HG02885 (cell line): Measurements from ENCODE around the gene ABCD2.
"Not testable (repeated sequence)": the region's sequence is repeated elsewhere in the genome, so short reads cannot be mapped to it uniquely, and the experiment has no call there.

Experiments
- ATAC-seq: cut with Tn5 transposase; IDR thresholded peaks from one replicate; pipeline ENCODE4 v1.9.1; 2021; ENCODE audit warnings: mild to moderate bottlenecking; ENCODE audit not compliant: unreplicated experiment, poor library complexity

Gene ABCD2

DNA sequence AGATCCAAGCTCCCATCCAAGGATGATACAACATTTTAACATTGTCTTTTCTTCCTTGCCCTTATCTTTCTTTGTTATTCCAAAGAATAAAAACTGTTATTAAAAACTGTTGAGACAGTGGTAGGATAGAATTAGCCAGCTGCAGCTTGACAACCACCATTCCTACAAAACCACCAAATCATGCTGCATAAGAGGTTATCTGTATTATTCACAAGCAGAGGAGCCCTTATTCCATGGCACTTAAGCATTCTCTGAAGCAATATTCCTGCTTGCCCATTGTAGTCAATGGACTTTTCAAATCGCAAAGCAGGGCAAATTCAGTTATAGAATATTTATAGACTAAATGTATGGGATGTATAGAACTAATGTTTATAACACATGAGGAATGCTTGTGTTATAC lies 3.4 kb downstream of the ABCD2 start:
- no peak for ATAC-seq

DNA sequence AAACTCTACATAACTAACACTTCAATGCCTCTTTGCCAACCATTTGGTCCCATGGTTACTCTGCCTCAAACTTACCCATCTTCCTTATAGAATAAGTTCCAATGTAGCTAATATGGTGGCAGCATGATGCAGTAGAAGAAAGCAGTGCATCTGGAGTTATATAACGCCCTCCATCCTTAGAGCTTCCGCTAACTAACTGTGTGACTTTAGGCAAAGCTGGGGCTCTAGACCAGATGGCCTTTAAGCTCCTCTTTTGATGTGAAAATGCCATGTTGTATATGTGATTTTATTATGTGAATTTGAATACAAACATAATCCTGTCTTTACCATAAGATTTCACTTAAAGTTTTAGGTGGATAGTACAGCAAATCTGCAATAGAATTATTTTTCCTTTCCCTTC lies 6.1 kb downstream of the ABCD2 start:
- ATAC-seq = no peak

DNA sequence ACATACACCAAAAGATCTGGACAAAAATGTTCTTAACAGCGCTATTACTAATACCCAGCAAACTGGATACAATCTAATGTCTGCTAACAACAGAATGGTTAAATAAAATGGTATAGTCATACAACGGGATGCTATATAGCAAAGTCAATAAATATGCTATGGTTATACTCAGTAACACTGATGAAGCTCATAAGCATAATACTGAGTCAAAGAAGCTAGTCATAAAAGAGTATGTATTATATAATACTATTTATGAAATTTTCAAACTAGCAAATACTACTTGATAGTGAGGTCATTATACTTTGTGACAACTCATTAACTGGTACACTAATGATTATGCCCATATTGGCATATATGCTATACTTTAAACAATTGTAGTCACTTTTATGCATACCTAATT lies 7.4 kb downstream of the ABCD2 start:
- ATAC-seq = no peak

DNA sequence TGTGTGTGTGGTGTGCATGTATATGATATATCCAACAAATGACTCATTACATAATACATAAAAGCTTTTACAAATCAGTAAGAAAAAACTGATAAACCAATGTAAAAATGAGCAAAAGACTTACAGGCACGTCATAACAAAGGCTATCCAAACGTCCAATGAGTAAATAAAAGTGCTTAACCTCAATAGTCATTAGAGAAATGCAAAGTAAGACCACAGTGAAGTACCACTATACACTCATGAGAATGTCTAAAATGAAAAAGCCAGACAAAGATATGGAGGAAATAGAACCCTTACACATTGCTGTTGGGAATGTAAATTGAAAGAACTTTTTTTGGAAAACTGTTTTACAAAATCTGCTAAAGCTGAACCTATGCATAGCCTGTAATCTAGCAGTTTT lies 7.8 kb downstream of the ABCD2 start:
- no peak for ATAC-seq

DNA sequence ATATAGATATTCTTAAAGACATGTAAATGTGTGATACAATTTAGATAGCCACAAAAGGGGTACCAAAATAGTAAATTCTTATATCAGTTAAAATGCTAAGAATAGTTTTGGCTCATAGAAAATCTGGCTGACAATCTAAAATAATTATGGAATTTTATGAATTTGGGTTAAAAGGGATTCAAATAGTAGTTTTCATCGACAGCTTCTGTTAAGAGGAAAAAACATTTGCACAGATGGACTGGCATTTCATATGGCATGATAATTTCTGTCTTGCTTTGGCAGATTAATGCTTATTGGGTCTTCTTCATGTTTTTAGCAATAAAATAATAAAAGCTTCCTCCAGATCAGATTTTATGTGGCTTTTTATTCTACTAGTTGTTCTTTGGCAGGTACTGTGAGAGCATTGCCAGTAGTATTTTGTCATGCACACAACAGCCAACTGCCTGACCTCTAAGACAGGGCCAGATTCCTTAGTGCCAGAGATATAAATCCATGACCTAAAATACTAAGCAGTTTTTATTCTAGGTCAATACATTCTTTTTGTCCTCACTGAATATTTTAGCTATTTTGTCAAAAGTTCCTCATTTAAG lies 9.1 kb downstream of the ABCD2 start:
- no peak for ATAC-seq

DNA sequence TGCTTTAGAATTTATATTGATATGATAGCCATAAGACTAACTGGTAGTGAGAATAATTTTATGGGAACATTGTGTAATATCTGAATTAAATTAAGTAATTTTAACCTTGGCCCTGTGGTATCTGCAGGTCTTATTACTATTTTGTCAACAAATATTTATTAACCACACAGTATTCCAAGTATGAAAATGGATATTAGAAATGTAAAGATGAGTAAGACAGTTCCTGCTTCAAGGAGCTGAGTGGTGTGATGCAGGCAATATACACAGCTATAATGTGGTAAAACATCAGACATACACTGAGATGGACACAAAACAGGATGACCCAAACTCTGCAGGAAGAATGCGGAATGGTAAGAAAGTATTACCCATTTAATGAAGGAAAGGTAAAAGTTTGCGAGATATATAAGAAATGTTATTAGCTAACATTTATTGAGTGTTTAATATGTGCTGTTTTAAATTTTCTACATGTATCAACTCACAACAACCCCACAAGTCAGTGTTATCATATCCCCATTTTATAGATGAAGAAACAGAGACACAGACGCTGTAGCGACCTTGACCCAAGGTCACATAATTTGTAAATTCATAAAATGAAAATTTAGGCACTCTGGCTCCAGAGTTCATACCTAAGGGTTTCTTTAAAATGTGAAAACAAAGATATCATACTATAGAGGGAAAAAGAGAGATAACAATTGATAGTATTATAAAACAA lies 12.7 kb downstream of the ABCD2 start:
- no peak for ATAC-seq

DNA sequence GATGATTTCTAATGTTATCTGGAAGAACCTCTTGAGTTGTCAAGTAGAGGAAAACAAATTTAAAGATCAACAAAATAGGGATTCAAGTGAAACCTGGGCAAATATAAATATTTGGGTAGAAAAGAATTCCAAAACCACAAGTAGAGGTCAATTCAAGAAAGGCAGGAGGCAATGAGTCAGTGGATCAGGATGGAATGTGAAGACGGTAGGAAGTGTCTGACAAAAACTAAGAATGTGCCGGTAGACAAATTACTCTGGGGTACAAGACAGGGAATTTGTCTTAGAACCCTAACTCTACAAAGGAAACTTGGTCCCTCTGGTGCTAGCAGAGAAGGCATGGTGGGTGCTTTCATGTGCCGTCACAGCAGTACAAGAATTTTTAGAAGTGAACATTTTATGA lies 13.6 kb downstream of the ABCD2 start:
- no peak for ATAC-seq

DNA sequence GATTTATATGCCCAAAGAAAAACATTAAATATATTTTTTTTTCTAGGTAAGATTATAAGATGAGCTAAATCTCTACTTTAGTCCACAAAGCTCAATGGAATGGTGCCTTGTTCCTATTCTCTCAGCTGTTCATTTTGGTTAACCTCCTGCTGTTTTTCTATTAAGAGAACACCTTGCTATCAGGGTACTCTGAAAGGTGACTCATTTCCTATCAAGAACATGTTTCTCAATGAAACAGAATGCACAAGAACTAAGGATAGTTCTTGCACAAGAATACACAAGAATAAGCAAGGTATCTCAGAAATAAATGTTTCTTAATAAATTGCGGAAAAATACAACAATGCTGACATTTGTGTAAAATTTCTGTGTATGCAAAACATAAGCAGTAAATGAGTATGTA lies 14.1 kb downstream of the ABCD2 start:
- ATAC-seq = no peak

DNA sequence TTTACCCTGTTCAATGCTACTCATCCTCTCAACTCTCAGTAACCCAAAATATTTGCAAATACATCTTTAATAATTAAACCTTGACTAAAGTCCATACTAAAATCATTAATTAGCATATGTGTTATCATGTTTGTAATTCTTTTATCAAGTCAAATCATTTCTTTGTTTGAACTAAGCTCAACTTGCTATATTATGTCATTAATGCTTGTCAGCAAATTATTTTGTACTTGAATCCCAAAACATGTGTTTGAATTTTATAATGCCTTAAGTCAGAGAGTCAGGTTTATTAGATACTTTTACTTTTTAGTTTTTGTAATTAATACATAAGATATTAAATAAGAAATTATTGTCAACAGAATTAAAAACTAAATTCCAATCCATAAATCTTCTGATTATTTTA lies 16.5 kb downstream of the ABCD2 start:
- ATAC-seq = no peak

DNA sequence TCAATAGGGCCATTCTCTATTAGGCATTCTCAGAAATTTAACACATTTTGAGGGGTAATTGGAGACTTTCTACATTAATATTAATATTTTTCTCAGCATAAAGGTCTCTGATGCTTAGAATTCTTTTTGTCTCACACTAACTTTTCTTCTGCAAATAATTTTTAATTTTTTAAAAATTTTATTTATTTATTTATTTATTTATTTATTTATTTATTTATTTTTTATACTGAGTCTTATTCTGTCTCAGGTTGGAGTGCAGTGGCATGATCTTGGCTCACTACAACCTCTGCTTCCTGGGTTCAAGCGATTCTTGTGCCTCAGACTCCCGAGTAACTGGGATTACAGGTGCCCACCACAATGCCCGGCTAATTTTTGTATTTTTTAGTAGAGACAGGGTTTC lies 17.7 kb downstream of the ABCD2 start:
- ATAC-seq = not testable (repeated sequence)

DNA sequence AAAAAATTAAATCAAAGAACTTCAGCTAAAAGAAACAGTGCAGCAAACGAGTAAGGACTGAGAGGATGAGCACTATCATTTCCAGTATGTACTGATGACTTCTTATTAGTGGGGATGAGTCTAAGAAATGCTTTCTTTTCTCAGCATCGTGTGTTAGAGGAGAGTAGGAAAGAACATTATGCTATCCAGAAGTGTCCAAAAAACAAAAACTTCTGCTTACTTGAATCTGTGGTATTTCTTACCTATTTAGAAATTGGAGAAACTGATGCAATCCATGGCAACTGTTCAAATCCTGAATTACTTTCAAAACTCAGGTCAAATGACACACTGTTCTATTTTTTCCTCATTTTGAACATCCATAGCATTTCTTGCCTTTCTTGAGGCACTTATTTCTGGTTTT lies 23.7 kb downstream of the ABCD2 start:
- no peak for ATAC-seq

DNA sequence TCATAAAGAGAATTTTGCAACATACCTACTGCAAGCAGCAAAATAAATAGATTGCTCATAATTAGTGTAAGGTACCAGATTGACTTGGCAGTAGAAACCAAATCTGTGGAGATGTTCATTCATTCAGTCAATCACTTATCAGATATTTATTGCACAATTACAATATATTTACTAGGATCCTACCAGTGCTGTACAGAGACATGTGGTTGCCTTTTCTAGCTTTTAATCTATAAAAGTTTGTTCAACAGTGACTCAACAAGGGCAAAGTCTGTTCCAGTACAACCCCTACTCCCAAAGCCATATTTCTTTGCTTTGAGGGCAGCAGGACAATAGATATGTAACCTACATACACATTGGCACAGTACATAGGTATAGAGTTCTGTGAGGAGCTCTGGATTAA lies 27.3 kb downstream of the ABCD2 start:
- no peak for ATAC-seq

DNA sequence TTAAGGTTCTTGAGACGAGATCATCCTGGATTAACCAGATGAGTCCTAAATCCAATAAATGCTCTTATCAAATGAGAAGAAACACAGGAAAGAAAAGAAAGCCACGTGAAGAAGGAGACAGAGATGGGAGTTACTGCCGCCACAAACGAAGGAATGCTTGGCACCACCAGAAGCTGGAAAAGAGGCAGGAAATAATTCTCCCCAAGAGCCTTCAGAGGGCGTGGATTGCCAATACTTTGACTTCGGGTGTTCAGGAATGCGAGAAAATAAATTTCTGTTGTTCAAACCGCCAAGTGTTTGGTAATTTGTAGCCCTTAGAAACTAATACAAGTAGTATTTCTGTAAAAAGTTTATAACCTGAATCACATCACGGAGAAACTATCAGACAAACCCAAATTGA lies 31.3 kb downstream of the ABCD2 start:
- no peak for ATAC-seq

DNA sequence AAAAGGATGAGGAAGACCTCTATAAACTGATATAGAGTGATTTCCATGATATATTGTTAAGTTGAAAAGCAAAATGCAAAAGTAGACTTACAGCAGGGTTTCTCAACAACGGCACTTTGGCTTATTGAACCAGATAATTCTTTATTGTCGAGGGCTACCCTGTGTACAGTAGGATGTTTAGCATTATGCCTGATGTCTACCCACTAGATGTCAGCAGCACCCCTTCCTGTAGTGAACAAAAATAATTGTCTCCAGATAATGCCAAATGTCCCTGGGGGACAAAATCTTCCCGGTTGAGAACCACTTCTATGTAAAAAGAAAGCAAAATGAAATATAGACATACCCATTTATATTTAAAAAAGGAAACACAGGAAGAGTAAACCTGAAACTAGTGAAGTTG lies 32.4 kb downstream of the ABCD2 start:
- peak; percentile 71 for ATAC-seq

DNA sequence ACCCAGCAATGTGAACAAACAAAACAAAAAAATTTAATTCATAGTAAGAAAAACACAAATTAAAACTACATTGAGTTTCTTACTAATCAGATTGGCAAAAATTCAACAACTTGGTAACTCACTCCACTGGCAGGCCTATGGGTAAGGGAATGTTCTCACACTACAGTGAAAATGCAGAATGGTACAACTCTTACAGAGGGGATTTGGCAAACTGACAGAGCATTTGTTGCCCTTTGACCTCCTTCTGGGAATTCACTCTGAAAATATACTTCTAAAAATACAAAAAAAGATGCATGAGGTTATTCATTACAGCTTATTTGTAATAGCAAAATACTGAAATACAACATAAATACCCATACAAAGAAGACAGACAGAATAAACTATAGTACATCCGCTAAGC lies 32.8 kb downstream of the ABCD2 start:
- ATAC-seq = no peak

DNA sequence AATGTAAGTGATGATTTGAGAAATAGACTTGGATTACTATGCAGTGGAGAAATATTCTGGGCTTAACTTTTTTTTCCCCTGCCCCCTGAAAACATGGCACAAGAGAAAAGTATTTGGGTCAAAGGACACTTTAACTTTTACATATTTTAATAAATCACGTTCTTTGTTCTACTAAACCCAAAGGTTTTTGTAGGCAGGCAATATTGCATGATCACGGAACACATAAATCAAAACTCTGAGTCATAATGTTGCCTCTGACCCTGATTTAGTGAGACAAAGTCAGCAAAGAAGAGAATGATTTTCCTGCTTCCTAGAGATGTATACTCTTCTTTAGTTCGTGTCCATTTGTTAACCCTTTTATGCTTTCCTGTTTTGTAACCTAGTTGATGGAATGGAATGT lies 38.0 kb downstream of the ABCD2 start:
- ATAC-seq = no peak

DNA sequence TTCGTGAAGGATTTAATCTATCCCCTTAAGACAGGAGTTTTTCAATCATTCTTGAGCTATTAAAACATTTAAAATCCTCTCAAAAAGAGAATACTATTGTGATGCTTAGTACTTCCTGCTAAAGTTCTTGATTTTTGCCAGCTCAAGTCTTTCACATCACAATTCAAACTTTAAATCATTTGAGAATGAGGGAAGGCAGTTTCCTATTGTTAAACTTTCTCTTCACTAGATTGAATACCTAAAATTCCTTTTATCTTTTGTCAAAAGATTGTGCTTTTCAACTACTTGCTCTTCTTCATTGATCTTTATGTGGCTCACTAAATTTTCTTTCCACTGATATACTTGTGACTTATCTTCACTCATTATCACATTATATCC lies 44.1 kb downstream of the ABCD2 start:
- ATAC-seq = no peak

DNA sequence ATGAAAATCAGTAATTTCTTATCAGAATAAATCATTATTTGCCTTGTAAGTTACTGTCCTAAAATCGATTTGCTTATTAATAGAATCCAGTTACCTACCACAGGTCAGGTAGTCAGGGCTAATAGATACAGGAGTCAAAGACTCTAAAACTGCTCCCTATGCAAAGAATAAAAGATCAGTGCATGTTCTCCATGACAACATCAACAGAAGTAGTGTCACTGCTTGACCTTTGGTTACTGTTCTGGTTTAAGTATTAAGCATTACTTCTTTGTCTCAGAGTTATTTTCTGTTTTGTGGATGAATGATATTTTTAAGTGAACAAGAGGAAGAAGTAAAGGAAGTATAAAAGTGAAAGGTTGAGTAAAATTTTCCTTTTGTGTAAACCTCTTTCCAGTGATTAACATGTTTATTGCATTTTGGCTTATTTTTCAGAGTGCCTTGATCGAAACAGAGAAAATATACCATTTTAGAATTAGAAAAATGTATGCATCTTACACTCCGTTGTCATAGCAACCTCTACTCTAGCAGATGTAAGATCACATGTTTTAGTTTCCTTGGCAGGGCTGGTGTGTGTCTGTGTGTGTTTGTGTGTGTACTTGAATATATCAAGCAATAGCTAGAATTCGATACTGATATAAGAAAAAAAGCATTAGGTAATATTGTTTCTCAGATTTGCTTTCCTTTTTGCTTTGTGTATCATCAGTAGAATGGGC lies 44.7 kb downstream of the ABCD2 start:
- peak; percentile 62 for ATAC-seq

DNA sequence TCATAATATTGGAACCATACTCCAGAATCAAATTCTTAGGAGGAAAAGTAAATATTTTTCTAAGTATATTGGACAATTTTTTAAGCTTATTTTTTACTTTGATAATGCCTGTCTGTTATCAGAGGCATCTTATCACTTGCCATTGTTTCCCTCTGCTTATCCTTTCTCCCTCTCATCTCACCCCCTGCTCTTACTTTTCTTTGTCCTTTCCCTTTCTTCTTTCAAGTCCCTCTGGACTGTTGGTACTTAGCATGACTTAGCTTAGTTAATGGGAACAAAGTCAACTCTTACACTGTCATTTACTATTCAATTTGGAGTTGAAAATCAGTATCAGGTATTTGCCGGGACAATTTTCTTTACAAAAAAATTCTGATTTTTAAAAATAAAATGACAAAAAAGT lies 45.2 kb downstream of the ABCD2 start:
- ATAC-seq = no peak

DNA sequence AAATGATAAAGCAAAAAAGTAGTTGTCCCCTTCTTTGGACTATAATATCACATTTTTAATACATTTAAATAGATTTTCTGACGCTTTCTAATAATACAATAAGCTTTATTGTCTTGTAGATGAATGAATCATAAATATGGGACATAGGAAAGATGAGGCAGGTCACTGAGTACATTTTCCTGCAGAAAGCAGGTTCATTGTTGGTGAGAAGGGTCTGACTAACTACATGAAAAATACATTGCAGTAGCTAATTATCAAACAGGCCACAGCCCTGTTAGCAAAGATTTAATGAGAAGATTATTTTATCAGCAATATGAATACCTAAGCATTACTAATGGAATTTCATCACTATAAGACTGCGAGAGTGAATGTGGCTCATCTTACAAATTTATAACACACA lies 45.6 kb downstream of the ABCD2 start:
- ATAC-seq = no peak

DNA sequence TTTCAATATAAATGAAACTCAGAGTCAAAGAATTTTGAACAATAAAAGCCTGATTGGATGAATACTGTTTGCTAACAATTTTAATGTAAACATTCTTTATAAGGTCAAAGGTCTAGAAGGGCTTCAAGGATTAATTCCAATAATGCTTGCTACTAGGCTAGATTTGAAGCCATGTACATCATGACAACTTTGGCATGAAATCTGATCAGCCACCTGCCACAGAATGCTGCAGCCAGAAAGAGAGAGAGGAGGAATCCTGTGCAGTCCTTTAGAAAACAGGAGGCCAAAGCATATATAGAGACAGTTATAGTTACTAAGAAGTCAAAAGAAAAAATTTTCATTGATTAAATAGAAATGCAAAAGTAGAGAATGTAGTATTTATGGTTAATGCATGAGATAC lies 47.1 kb downstream of the ABCD2 start:
- no peak for ATAC-seq

DNA sequence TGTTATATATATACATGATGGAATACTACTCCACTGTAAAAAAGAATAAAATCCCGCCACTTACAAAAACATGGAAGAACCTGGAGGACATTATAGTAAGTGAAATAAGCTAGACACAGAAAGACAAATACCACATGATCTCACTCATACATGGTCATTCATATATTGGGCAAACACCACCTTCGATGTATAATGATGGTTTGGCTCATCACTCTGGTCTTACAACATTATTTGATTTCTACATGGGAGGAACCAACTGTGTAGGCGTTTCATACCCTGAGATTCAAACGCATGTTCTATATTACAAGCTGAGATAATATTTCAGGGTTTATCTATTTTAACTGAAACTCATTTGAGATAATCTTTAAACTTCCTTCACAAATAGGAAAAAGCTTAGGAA lies 48.3 kb downstream of the ABCD2 start:
- no peak for ATAC-seq
